K562 (cell line): Measurements from ENCODE around the gene RPTOR. TPM values are rescaled to one million over a fixed set of nuclear protein-coding genes. Genes with fewer than 3 reads are reported as not detected.

ENCODE experiments used
- ATAC-seq: fragments of 200-7000 bp; cut with Tn5 transposase; 3 replicates; pipeline ENCODE4 v1.9.1; 2020; ENCODE audit warnings: moderate library complexity
- BruUV-seq: library from RNA; stranded (reverse); fragments of 400-500 nt; replicated peaks from 2 replicates; lab custom pipeline; 2021; lab: Mats Ljungman, UMichigan
- CTCF ChIA-PET: fragments of 300-600 bp; formaldehyde crosslinking; extraction: SDS; loops from one replicate; lab custom pipeline; 2021; ENCODE audit warnings: low intra/inter-chr PET ratio; lab: Yijun Ruan, JAX
- POLR2A ChIA-PET: fragments of 300-600, 350-650 bp; sonication (Branson Sonifier 250); formaldehyde crosslinking; extraction: SDS; loops from one replicate; lab custom pipeline; 2021; ENCODE audit warnings: antibody characterized with exemption, inconsistent platforms; lab: Yijun Ruan, JAX
- DNase-seq, 4 experiments: peaks; one replicate each; pipeline versions ENCODE4 v3.0.0 to v3.0.0-alpha.2; 2011 to 2018; ENCODE audit warnings: low spot score in 3 of 4, mixed read lengths in 3 of 4; ENCODE audit errors: extremely low read depth in 1 of 4
- FAIRE-seq: peaks from 2 replicates; lab custom pipeline; 2011; peaks lifted over from hg19 to GRCh38; lab: Jason Lieb, UNC
- H2AFZ ChIP-seq: 2 replicates; pipeline ENCODE4 v1.6.0; 2011; ENCODE audit warnings: low read depth, low read length, control low read depth, inconsistent platforms
- H3K27ac ChIP-seq: fragments of 200-600 bp; 3 replicates; pipeline ENCODE4 v1.8.0; 2011; ENCODE audit warnings: low read depth, mild to moderate bottlenecking, control low read depth, inconsistent platforms, low read length, moderate library complexity, mixed read lengths; ENCODE audit errors: extremely low read depth
- H3K27me3 ChIP-seq, 2 experiments: fragments of 300-600 bp in 1 of 2; 2 replicates in 1 of 2; 3 replicates in 1 of 2; pipeline versions ENCODE4 v1.6.0 to v1.8.0; 2011; ENCODE audit warnings: inconsistent platforms in 2 of 2, low read length in 2 of 2, mild to moderate bottlenecking in 1 of 2, mixed read lengths in 1 of 2, moderate library complexity in 1 of 2; ENCODE audit not compliant: control insufficient read depth in 2 of 2, insufficient read depth in 2 of 2
- H3K36me3 ChIP-seq: fragments of 300-600 bp; 3 replicates; pipeline ENCODE4 v1.8.0; 2011; ENCODE audit warnings: mild to moderate bottlenecking, low read length, inconsistent platforms; ENCODE audit not compliant: control insufficient read depth, insufficient read depth
- H3K4me1 ChIP-seq, 2 experiments: fragments of 200-600 bp in 1 of 2; replicated peaks in 1 of 2; 2 replicates in 1 of 2; 3 replicates in 1 of 2; pipeline versions ENCODE4 v1.5.1 to v1.8.0; 2011; ENCODE audit warnings: inconsistent platforms in 2 of 2, low read length in 2 of 2, mild to moderate bottlenecking in 1 of 2, mixed read lengths in 1 of 2, moderate library complexity in 1 of 2; ENCODE audit not compliant: control insufficient read depth in 2 of 2, insufficient read depth in 2 of 2
- H3K4me2 ChIP-seq: 2 replicates; pipeline ENCODE4 v1.6.1; 2011; ENCODE audit warnings: low read length, control low read depth, inconsistent platforms, mixed read lengths; ENCODE audit not compliant: insufficient read depth
- H3K4me3 ChIP-seq: fragments of 200-600 bp; sonication (generic), shearing (Covaris generic); 2 replicates; pipeline ENCODE4 v1.5.1; 2016; ENCODE audit warnings: control low read depth, inconsistent platforms
- H3K79me2 ChIP-seq: fragments of 200-600 bp; 3 replicates; pipeline ENCODE4 v1.8.0; 2011; ENCODE audit warnings: low read length, inconsistent platforms; ENCODE audit not compliant: control insufficient read depth, insufficient read depth
- H3K9ac ChIP-seq, 2 experiments: 2 replicates each; pipeline versions ENCODE4 v1.6.0 to v1.6.1; 2011; ENCODE audit warnings: low read depth in 2 of 2, low read length in 2 of 2, control low read depth in 1 of 2, inconsistent platforms in 1 of 2, mild to moderate bottlenecking in 1 of 2, mixed read lengths in 1 of 2; ENCODE audit not compliant: insufficient read depth in 1 of 2
- H3K9me1 ChIP-seq: one replicate; pipeline ENCODE4 v1.6.0; 2011; ENCODE audit warnings: inconsistent platforms, mild to moderate bottlenecking, low read length, moderate library complexity; ENCODE audit not compliant: control insufficient read depth, insufficient read depth
- H3K9me3 ChIP-seq: replicated peaks from 2 replicates; pipeline ENCODE4 v1.5.1; 2011; ENCODE audit warnings: low read depth, low read length, inconsistent platforms; ENCODE audit not compliant: control insufficient read depth, insufficient read depth
- H4K20me1 ChIP-seq: replicated peaks from 2 replicates; pipeline ENCODE4 v1.6.1; 2011; ENCODE audit warnings: low read length, inconsistent platforms, mixed read lengths; ENCODE audit not compliant: control insufficient read depth, insufficient read depth
- C11orf30 ChIP-seq: fragments of 450-650 bp; IDR thresholded peaks from 2 replicates; pipeline ENCODE4 v1.6.1; 2016; ENCODE audit warnings: low read depth, mild to moderate bottlenecking
- CC2D1A ChIP-seq: fragments of 450-650 bp; IDR thresholded peaks from 2 replicates; pipeline ENCODE4 v1.6.1; 2017; ENCODE audit warnings: mild to moderate bottlenecking
- CEBPG ChIP-seq, 3 experiments: fragments of 200-800 bp in 1 of 3; sonication (Bioruptor generic) in 1 of 3; sonication (generic) in 1 of 3; formaldehyde crosslinking in 1 of 3; IDR thresholded peaks in 2 of 3; conservative IDR thresholded peaks in 1 of 3; 2 replicates each; pipeline versions ENCODE4 v1.6.1 to v1.8.0; 2016 to 2022; ENCODE audit warnings: missing compliant biosample characterization in 2 of 3, missing genetic modification characterization in 2 of 3, mild to moderate bottlenecking in 1 of 3, missing genetic modification reagents in 1 of 3
- CHCHD3 ChIP-seq: fragments of 250-450 bp; sonication (Bioruptor Pico); IDR thresholded peaks from 2 replicates; pipeline ENCODE4 v2.1.2; 2022; ENCODE audit warnings: mild to moderate bottlenecking
- MXI1 ChIP-seq: IDR thresholded peaks from 2 replicates; pipeline ENCODE4 v1.6.1; 2011; ENCODE audit warnings: low read depth, mild to moderate bottlenecking, improper control_type of control experiment, low read length
- TFAM ChIP-seq: fragments of 250-450 bp; sonication (Bioruptor Pico); conservative IDR thresholded peaks from 2 replicates; pipeline ENCODE4 v1.5.0; 2021; ENCODE audit warnings: mild to moderate bottlenecking, moderate library complexity
- ZNF354B ChIP-seq: fragments of 250-450 bp; sonication (Bioruptor Pico); IDR thresholded peaks from 2 replicates; pipeline ENCODE4 v1.4.0; 2020
- WGBS: fragments of 100-300 bp; shearing (Covaris generic); methylation state at CpG from one replicate; pipeline ENCODE4 v1.1.6; 2016; ENCODE audit warnings: low coverage, mixed read lengths; ENCODE audit not compliant: insufficient coverage; ENCODE audit errors: missing lambda C conversion rate; 5-methylcytosine and 5-hydroxymethylcytosine counted together
- in situ Hi-C: fragments of 300-500 bp; cut with MboI; formaldehyde crosslinking; loops from 4 replicates; pipeline ENCODE4 v1.15.0; 2018; ENCODE audit warnings: inconsistent platforms, mixed read lengths
- intact Hi-C: fragments of 100-400 bp; cut with micrococcal nuclease; formaldehyde crosslinking; loops from 2 replicates; pipeline ENCODE4 v1.14.2; 2022
- polyA plus RNA-seq, 8 experiments: library from polyadenylated mRNA; depleted of rRNA in 4 of 8; stranded (reverse) in 5 of 8; unstranded in 3 of 8; fragments of >200 nt; fragmentation: Nextera tagmentation in 2 of 8; fragmentation: Illumina TruSeq in 1 of 8; extraction: Ambion mirVana in 2 of 8; extraction: Trizol in 1 of 8; gene quantifications; 2 replicates each; pipeline versions ENCODE4 v1.2.1 to v1.2.3, GENCODE V29; 2011 to 2014; ENCODE audit warnings: inconsistent platforms in 1 of 8, missing spikeins in 1 of 8
- total RNA-seq, 7 experiments: library from RNA; depleted of rRNA in 6 of 7; stranded (reverse); fragments of >200 nt in 6 of 7; fragmentation: Illumina TruSeq in 2 of 7; extraction: Trizol in 2 of 7; gene quantifications; 2 replicates each; pipeline versions ENCODE4 v1.2.1 to v1.2.3, GENCODE V29; 2011 to 2021; ENCODE audit warnings: low replicate concordance in 1 of 7
- TF ChIP-seq, protein P1 (sequence below): fragments of 250-450 bp; sonication (Bioruptor Pico); IDR thresholded peaks from 2 replicates; pipeline ENCODE4 v1.9.0; 2021; ENCODE audit warnings: mild to moderate bottlenecking

The RPTOR gene
- total and polyA plus RNA-seq, 9 of the 15 experiments (the other 6 are each of a cell fraction or from before 2014, with no cell fraction given): 0.24 to 54.1 (median 10.2) TPM

DNA sequence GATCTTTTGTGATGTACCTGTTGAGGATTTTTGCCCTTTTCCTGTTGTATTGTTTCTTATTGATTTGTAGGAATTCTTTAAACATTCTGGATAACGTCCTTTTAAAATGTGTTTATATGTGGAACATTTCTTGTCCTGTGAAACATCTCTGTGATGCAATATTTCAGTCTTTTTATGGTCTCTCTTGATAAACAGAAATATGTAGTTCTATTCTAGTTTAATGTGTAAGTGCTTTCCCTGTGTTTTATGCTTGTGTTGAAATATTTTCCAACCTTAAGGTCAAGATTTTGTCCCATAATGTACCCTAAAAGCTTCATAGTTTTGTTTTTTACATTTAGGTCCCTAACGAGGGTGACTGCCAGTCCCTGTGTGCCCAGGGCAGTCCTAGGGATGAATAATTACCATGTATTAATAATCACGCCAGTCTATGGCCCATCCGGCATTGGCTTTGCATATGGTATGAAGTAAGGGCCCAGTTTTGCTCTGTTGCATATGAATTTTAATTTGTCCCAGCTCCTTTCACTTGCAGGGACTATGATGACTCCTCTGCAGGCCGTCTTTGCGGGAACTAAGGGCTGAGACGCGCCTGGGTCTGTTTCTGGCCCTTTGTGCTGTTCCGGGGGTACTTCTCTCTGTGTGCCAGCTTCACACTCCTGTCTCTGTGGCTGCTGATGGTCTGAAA is 44.2 kb downstream of the RPTOR start:
- DNase-seq (no peak), FAIRE-seq (no peak)
- no peak overlapping the region for H3K4me2 ChIP-seq
- peaks cover 7 to 12% of the 10 kb centered on the region in 2 experiments; a peak in 4 of 5 replicates for H3K4me1 ChIP-seq
- CTCF ChIA-PET: no interaction called here
- no peaks in the 10 kb centered on the region for H3K9me1 ChIP-seq
- H2AFZ ChIP-seq: no peak overlapping the region
- in situ Hi-C loops: no loop called here
- H3K9ac ChIP-seq: no peak overlapping the region
- no peaks in the 10 kb centered on the region for H3K27me3 ChIP-seq
- no peaks in the 10 kb centered on the region for H3K9me3 ChIP-seq
- BruUV-seq: no TSS peak
- intact Hi-C loops: no loop called here
- H3K27ac ChIP-seq: no peak overlapping the region
- H3K4me3 ChIP-seq: no peak overlapping the region
- peaks cover 94% of the 10 kb centered on the region for H3K79me2 ChIP-seq
- H3K36me3 ChIP-seq: no peaks in the 10 kb centered on the region
- TF ChIP-seq CEBPG (CRISPR knock-in tag; IDR thresholded peaks at IDR 0.05) (no peak), CEBPG (tag; conservative IDR thresholded peaks at IDR 0.05 in 1 of 2, IDR thresholded peaks at IDR 0.05 in 1 of 2) (0 out of 4 replicates have a peak, but pooled peaks of 1 of the 2 experiments have one; percentile 30), ZNF354B (CRISPR knock-in tag) (no peak)
- TF ChIP-seq, all 486 proteins: peak for 1
- H4K20me1 ChIP-seq: peaks cover 53% of the 10 kb centered on the region
- POLR2A ChIA-PET: no interaction called here
- 80% methylated on average over 9 of the region's 9 CpGs for WGBS
- no peak for ATAC-seq

DNA sequence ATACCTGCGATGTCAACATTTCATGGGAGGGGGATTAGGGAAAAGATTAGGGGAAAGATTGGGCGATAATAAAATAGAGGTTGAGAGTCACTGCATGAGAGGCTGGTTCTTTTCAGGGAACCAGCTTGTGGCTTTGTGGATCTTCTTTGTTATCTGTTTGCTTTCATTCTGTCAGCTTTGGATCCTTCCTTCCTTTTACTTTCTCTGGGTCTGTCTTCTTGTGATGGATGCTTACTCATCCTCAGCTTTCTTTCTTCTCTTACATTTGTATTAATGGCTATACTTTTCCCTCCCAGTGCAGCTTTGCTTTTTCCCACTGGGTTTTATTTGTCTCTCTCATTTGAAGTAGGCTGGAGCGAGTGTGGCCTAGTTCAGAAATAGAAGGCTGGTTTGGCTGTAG is 47.1 kb downstream of the RPTOR start:
- no TSS peak for BruUV-seq
- no peak overlapping the region for H3K27ac ChIP-seq
- no peak overlapping the region for H3K4me3 ChIP-seq
- WGBS: 38% methylated on average over 3 of the region's 3 CpGs
- peaks cover 4 to 7% of the 10 kb centered on the region in 2 experiments; a peak in 4 of 5 replicates for H3K4me1 ChIP-seq
- H4K20me1 ChIP-seq: peaks cover 44% of the 10 kb centered on the region
- no peak for TF ChIP-seq MXI1
- TF ChIP-seq CHCHD3 (CRISPR knock-in tag): no peak
- no peak for TF ChIP-seq CC2D1A
- no peak for TF ChIP-seq TFAM (CRISPR knock-in tag)
- TF ChIP-seq, protein P1, sequence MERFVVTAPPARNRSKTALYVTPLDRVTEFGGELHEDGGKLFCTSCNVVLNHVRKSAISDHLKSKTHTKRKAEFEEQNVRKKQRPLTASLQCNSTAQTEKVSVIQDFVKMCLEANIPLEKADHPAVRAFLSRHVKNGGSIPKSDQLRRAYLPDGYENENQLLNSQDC: no peak
- TF ChIP-seq C11orf30: peak; percentile 13; the same call in 1 of the 2 replicates
- no peaks in the 10 kb centered on the region for H3K36me3 ChIP-seq
- no peaks in the 10 kb centered on the region for H3K9me1 ChIP-seq
- peaks cover 96% of the 10 kb centered on the region for H3K79me2 ChIP-seq
- no peak for FAIRE-seq
- intact Hi-C loops (no loop called here), in situ Hi-C loops (no loop called here)
- no peak overlapping the region for H2AFZ ChIP-seq
- 0 out of 2 replicates have a peak overlapping the region, but pooled peaks have one; percentile 6 for H3K4me2 ChIP-seq
- no peak overlapping the region for H3K9ac ChIP-seq
- no peaks in the 10 kb centered on the region for H3K27me3 ChIP-seq
- ChIA-PET CTCF (no interaction called here), POLR2A (interaction anchor here (1.0 to 1.2 kb wide), 3 partner anchors 8 to 19 kb away, joined by 3 read pairs; no protein-coding TSS in a partner anchor)
- no peak for ATAC-seq
- no peak for DNase-seq
- H3K9me3 ChIP-seq: no peaks in the 10 kb centered on the region
